ENCODE results near the gene FGF7.

GRCh38 chr15:49530092-49530491 is 107.0 kb downstream of the FGF7 start:
- TF ChIP-seq EGR1 (IDR thresholded peaks at IDR 0.05) (no peak), YY1 (IDR thresholded peaks at IDR 0.05; ENCODE audit: low read depth) (no peak), CREB1 (IDR thresholded peaks at IDR 0.05; ENCODE audit: low read depth) (no peak), USF1 (IDR thresholded peaks at IDR 0.05) (no peak)
